ENCODE data around the gene WWTR1.

WWTR1 gene

GRCh38 chr3:149496891-149497290 lies 160.9 kb downstream of the WWTR1 start:
- no peak overlapping the region for H3K27ac ChIP-seq (replicated peaks)
- H3K4me3 ChIP-seq (replicated peaks; ENCODE audit: insufficient read depth, low read length): no peak overlapping the region
- DNase-seq (ENCODE audit: low read depth in 1 of 2, low spot score in 1 of 2): no peak
- peaks cover 3% of the 10 kb centered on the region for H3K27me3 ChIP-seq (ENCODE audit: insufficient read depth, poor library complexity, severe bottlenecking)
- no peak for TF ChIP-seq POLR2AphosphoS5 (IDR thresholded peaks at IDR 0.05; ENCODE audit: low read depth)
- no peak for TF ChIP-seq CTCF (IDR thresholded peaks at IDR 0.05; ENCODE audit: insufficient read depth, low read length)
- TF ChIP-seq GABPA (IDR thresholded peaks at IDR 0.05; ENCODE audit: low read depth): no peak
- no peak for TF ChIP-seq REST (IDR thresholded peaks at IDR 0.05; ENCODE audit: insufficient replicate concordance, low read depth)
- TF ChIP-seq SPI1 (IDR thresholded peaks at IDR 0.05; ENCODE audit: borderline replicate concordance, low read depth): no peak

- no peak overlapping the region for H3K27ac ChIP-seq (replicated peaks)
- peaks cover 2% of the 10 kb centered on the region for H3K27me3 ChIP-seq (ENCODE audit: insufficient read depth, poor library complexity, severe bottlenecking)
- no peak overlapping the region for H3K4me3 ChIP-seq (replicated peaks; ENCODE audit: insufficient read depth, low read length)
- no peak for DNase-seq (ENCODE audit: low read depth in 1 of 2, low spot score in 1 of 2)
- TF ChIP-seq POLR2AphosphoS5 (IDR thresholded peaks at IDR 0.05; ENCODE audit: low read depth) (no peak), SPI1 (IDR thresholded peaks at IDR 0.05; ENCODE audit: borderline replicate concordance, low read depth) (no peak), GABPA (IDR thresholded peaks at IDR 0.05; ENCODE audit: low read depth) (no peak), CTCF (IDR thresholded peaks at IDR 0.05; ENCODE audit: insufficient read depth, low read length) (no peak), REST (IDR thresholded peaks at IDR 0.05; ENCODE audit: insufficient replicate concordance, low read depth) (no peak)
Measured at GRCh38 chr3:149495581-149496125, 162.2 kb downstream of the WWTR1 start.

GRCh38 chr3:149494759-149495580 lies 162.9 kb downstream of the WWTR1 start:
- DNase-seq (ENCODE audit: low read depth in 1 of 2, low spot score in 1 of 2): no peak
- H3K4me3 ChIP-seq (replicated peaks; ENCODE audit: insufficient read depth, low read length): no peak overlapping the region
- TF ChIP-seq SPI1 (IDR thresholded peaks at IDR 0.05; ENCODE audit: borderline replicate concordance, low read depth) (no peak), CTCF (IDR thresholded peaks at IDR 0.05; ENCODE audit: insufficient read depth, low read length) (no peak), POLR2AphosphoS5 (IDR thresholded peaks at IDR 0.05; ENCODE audit: low read depth) (no peak), REST (IDR thresholded peaks at IDR 0.05; ENCODE audit: insufficient replicate concordance, low read depth) (no peak), GABPA (IDR thresholded peaks at IDR 0.05; ENCODE audit: low read depth) (no peak)
- no peak overlapping the region for H3K27ac ChIP-seq (replicated peaks)
- H3K27me3 ChIP-seq (ENCODE audit: insufficient read depth, poor library complexity, severe bottlenecking): peaks cover 2% of the 10 kb centered on the region

All from HL-60 (cell line).